AG09309 (cell line): ENCODE data around the gene AHNAK.

ENCODE experiments used
- DNase-seq: peaks from one replicate; pipeline ENCODE4 v3.0.0-alpha.2; 2010; ENCODE audit warnings: low read depth
- H3K4me3 ChIP-seq: 2 replicates; pipeline ENCODE4 v1.5.1; 2011; ENCODE audit warnings: mild to moderate bottlenecking, low read depth, low read length, moderate library complexity; ENCODE audit not compliant: control insufficient read depth
- CTCF ChIP-seq: IDR thresholded peaks from 2 replicates; pipeline ENCODE4 v1.5.1; 2011; ENCODE audit warnings: mild to moderate bottlenecking, low read depth, low read length, inconsistent platforms; ENCODE audit not compliant: insufficient read depth, control insufficient read depth; ENCODE audit errors: missing control alignments

AHNAK gene

GRCh38 chr11:62492586-62492985 is 54.0 kb downstream of the AHNAK start:
- TF ChIP-seq CTCF, result no peak
- H3K4me3 ChIP-seq, result no peak overlapping the region
- DNase-seq, result no peak

- no peak for DNase-seq
- no peak for TF ChIP-seq CTCF
- H3K4me3 ChIP-seq, result no peak overlapping the region
Measured at GRCh38 chr11:62491571-62492329, 54.9 kb downstream of the AHNAK start.

- no peak for TF ChIP-seq CTCF
- no peak for DNase-seq
- H3K4me3 ChIP-seq, result no peak overlapping the region
Measured at GRCh38 chr11:62489204-62489603, 57.4 kb downstream of the AHNAK start.

GRCh38 chr11:62487738-62488551 is 58.7 kb downstream of the AHNAK start:
- TF ChIP-seq CTCF, result no peak
- no peak overlapping the region for H3K4me3 ChIP-seq
- DNase-seq, result no peak

- H3K4me3 ChIP-seq, result no peak overlapping the region
- DNase-seq, result no peak
- TF ChIP-seq CTCF, result no peak
Measured at GRCh38 chr11:62487136-62487535, 59.5 kb downstream of the AHNAK start.

GRCh38 chr11:62484352-62484751 is 62.3 kb downstream of the AHNAK start:
- no peak for DNase-seq

More at GRCh38 chr11:62484352-62484751, 62.3 kb downstream of the AHNAK start:
- H3K4me3 ChIP-seq, result no peak overlapping the region
- no peak for TF ChIP-seq CTCF
